Heart left ventricle (tissue), 16 donors: ENCODE measurements around the gene KIAA1217. TPM values are rescaled to one million over a fixed set of nuclear protein-coding genes. Genes with fewer than 3 reads are reported as not detected.

ENCODE experiments used
- ATAC-seq, 4 donors: fragments of 200-7000 bp; cut with Tn5 transposase; one replicate each; pipeline ENCODE4 v1.9.1; 2020 to 2022; ENCODE audit warnings: moderate library complexity in 4 of 4, mild to moderate bottlenecking in 3 of 4, moderate number of reproducible peaks in 1 of 4
- DNase-seq, 5 donors: peaks; one replicate each; pipeline ENCODE4 v3.0.0-alpha.2; 2020
- H3K27ac ChIP-seq, 12 donors: fragments of 200-600 bp; sonication (generic) in 4 of 12; one replicate each; pipeline versions ENCODE4 v1.5.0 to v1.8.0; 2016 to 2022; ENCODE audit warnings: mild to moderate bottlenecking in 2 of 12
- H3K27me3 ChIP-seq, 9 donors: fragments of 200-600 bp; sonication (generic) in 2 of 9; one replicate each; pipeline versions ENCODE4 v1.5.1 to v1.8.0; 2016 to 2022; ENCODE audit warnings: mild to moderate bottlenecking in 3 of 9
- H3K36me3 ChIP-seq, 9 donors: fragments of 200-600 bp; sonication (generic) in 2 of 9; one replicate each; pipeline versions ENCODE4 v1.5.0 to v1.8.0; 2018 to 2022; ENCODE audit warnings: mild to moderate bottlenecking in 2 of 9
- H3K4me1 ChIP-seq, 12 donors: fragments of 200-600 bp; sonication (generic) in 4 of 12; one replicate each; pipeline versions ENCODE4 v1.5.0 to v1.8.0; 2016 to 2022; ENCODE audit warnings: mild to moderate bottlenecking in 3 of 12
- H3K4me3 ChIP-seq, 12 donors: fragments of 200-600 bp; sonication (generic) in 4 of 12; one replicate each; pipeline versions ENCODE4 v1.5.0 to v1.8.0; 2017 to 2022; ENCODE audit warnings: mild to moderate bottlenecking in 9 of 12, moderate library complexity in 4 of 12
- H3K9me3 ChIP-seq, 12 donors: fragments of 200-600 bp; sonication (generic) in 4 of 12; one replicate each; pipeline versions ENCODE4 v1.5.0 to v1.8.0; 2016 to 2022; ENCODE audit warnings: mild to moderate bottlenecking in 1 of 12
- POLR2A ChIP-seq, 2 donors: fragments of 450-650 bp; IDR thresholded peaks; one replicate each; pipeline ENCODE4 v1.6.1; 2017; ENCODE audit warnings: antibody characterized with exemption in 2 of 2, mild to moderate bottlenecking in 2 of 2, moderate library complexity in 2 of 2
- WGBS, 4 donors: extraction: QIAGEN DNeasy Blood & Tissue Kit in 2 of 4; methylation state at CpG; one replicate each; pipeline versions ENCODE4 v1.1.5 to v1.1.7; 2013 to 2018; 5-methylcytosine and 5-hydroxymethylcytosine counted together
- intact Hi-C, 10 donors: fragments of 100-400 bp; cut with DNase I; formaldehyde crosslinking; loops; one replicate each; pipeline versions ENCODE4 v1.11.1 to v1.14.2; 2022
- polyA plus RNA-seq, 2 donors: library from polyadenylated mRNA; stranded (reverse); fragments of 200-250 nt; gene quantifications; one replicate each; pipeline ENCODE4 v1.2.3, GENCODE V29; 2013
- total RNA-seq, 9 donors: library from RNA; depleted of rRNA in 2 of 9; stranded (reverse); fragments of >200 nt in 2 of 9; fragmentation: NEBNext Ultra II Directional in 3 of 9; extraction: Animal tissue kit (Norgen Biotek cat#: 25700) in 3 of 9; gene quantifications; one replicate each; pipeline versions ENCODE4 v1.1.0 to v1.2.4, GENCODE V29; 2016 to 2023
- TF ChIP-seq, protein P1 (sequence below), 12 donors: fragments of 200-600 bp; sonication (generic) in 4 of 12; IDR thresholded peaks; one replicate each; pipeline versions ENCODE4 v1.5.0 to v1.8.0; 2018 to 2022; ENCODE audit warnings: antibody characterized with exemption in 12 of 12, mild to moderate bottlenecking in 5 of 12
- donor health status: ischemic (EF 13 %, LVEDD 7.1; RV severe dilation, severe dysfunction).
- donor health status: healthy with polysubstance abuse.
- donor health status: DM: no; HTN: yes; CAD: no.
- donor health status: DM: no; HTN: no; CAD: no.
- donor health status: ischemic (EF 25% LVEDD 6.9; RV normal size, moderate dysfunction).
- donor health status: ischemic (EF 25% LVEDD 5.7; RV mildly dilated, moderate dysfunction).
- donor health status: healthy.
- donor health status: DM: yes; HTN: yes; CAD: no.
- donor health status: ischemic (EF 35%, LVEDD 5.7; RV mildly dilated, moderate dysfunction).
- donor health status: nonischemic (EF 11% LVEDD 7.7; RV severe dilation, severe dysfunction).
- donor health status: DM: yes; HTN: yes; CAD: no.
- donor health status: PGD.
- donor health status: ischemic (EF 29% LVEDD 5.4; RV normal size, mild dysfunction).
- donor health status: nonischemic (EF 23%, LVEDD 6.1; RV moderate dilation, normal function).

Gene KIAA1217
- total and polyA plus RNA-seq, 11 donors: 12.7 to 66.7 (median 33.5) TPM

DNA sequence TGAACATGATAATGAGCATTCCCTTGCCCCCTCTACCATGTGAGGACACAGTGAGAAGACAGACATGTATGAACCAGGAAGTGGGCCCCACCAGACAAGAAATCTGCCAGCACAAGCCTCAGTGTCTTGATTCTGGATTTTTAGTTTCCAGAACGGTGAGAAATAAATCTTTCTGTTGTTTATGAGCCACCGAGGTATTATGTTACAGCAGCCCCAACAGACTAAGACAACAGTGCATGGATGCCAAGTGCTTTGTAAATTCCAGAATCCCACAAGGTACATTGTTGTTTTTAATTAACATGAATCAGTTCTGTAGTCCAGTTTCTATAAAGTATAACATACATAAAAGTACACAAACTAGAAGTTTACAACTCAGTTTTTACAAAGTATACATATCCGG, 352.5 kb downstream of the KIAA1217 start:
- no peak overlapping the region for H3K27ac ChIP-seq

DNA sequence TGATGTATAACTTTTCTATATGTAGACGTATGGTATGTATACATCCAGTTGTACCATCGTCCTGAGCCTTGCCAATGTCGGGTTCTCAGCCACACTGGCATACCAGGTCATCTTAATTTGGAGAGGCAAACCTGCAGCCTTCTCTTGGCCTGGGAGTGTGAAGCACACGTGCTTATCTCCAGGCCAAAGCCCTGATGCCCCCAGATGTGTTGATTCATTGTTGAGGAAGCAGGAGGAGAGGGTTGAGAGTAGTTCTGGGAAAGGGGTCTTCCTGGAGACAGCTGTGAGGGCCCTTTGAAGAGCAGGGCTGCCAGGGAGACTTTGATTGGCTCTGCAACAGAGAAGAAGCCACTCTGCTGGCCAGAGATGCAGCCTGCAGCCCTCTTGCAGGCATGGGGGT, 359.1 kb downstream of the KIAA1217 start:
- TF ChIP-seq, protein P1, sequence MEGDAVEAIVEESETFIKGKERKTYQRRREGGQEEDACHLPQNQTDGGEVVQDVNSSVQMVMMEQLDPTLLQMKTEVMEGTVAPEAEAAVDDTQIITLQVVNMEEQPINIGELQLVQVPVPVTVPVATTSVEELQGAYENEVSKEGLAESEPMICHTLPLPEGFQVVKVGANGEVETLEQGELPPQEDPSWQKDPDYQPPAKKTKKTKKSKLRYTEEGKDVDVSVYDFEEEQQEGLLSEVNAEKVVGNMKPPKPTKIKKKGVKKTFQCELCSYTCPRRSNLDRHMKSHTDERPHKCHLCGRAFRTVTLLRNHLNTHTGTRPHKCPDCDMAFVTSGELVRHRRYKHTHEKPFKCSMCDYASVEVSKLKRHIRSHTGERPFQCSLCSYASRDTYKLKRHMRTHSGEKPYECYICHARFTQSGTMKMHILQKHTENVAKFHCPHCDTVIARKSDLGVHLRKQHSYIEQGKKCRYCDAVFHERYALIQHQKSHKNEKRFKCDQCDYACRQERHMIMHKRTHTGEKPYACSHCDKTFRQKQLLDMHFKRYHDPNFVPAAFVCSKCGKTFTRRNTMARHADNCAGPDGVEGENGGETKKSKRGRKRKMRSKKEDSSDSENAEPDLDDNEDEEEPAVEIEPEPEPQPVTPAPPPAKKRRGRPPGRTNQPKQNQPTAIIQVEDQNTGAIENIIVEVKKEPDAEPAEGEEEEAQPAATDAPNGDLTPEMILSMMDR (IDR thresholded peaks at IDR 0.05): no peak
- TF ChIP-seq POLR2A (IDR thresholded peaks at IDR 0.05): no peak
- ATAC-seq (no peak), DNase-seq (no peak)
- no peak overlapping the region for H3K27ac ChIP-seq
- H3K9me3 ChIP-seq: no peaks in the 10 kb centered on the region
- WGBS, 4 donors: 72 to 88% (median 74%) methylated on average over 4 of the region's 4 CpGs
- intact Hi-C loops: no loop called here
- no peak overlapping the region for H3K4me3 ChIP-seq
- H3K27me3 ChIP-seq: no peaks in the 10 kb centered on the region
- no peaks in the 10 kb centered on the region for H3K36me3 ChIP-seq
- no peaks in the 10 kb centered on the region for H3K4me1 ChIP-seq

More for the DNA sequence above, 352.5 kb downstream of the KIAA1217 start:
- Histone ChIP-seq H3K9me3 (no peaks in the 10 kb centered on the region), H3K36me3 (no peaks in the 10 kb centered on the region), H3K4me3 (no peak overlapping the region), H3K27me3 (no peaks in the 10 kb centered on the region), H3K4me1 (peaks cover 0 to 11% (median 4%) of the 10 kb centered on the region in 12 donors)
- 86 to 88% (median 88%) methylated on average over 3 of the region's 3 CpGs for WGBS, 4 donors
- TF ChIP-seq, protein P1 (IDR thresholded peaks at IDR 0.05): no peak
- TF ChIP-seq POLR2A (IDR thresholded peaks at IDR 0.05): no peak
- ATAC-seq (no peak), DNase-seq (no peak)
- intact Hi-C loops: no loop called here

DNA sequence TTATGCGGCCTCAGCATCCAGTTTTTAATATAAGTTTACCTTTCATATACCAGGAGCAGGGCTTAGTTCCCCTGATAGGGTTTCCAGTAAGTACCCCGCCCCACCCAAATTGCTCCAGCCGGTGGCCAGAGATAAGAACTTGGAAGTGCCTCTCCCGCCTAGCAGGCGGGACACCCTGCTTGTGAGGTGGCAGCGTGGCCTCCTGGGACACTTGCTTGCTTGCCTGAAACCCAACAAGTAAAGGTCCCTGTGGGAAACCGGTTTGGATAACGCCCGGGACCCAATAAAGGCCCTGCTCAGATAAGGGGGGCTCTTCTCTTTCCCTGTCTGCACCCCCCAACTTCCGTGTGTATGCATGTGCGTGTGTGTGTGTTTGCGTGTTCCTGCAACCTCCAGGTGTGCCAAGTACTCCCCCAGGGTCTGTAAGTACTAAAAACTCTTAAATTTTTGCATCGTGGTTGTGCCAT, 360.4 kb downstream of the KIAA1217 start:
- intact Hi-C loops: no loop called here
- TF ChIP-seq, protein P1 (IDR thresholded peaks at IDR 0.05): no peak
- no peak for TF ChIP-seq POLR2A (IDR thresholded peaks at IDR 0.05)
- 82 to 89% (median 85%) methylated on average over 13 of the region's 13 CpGs for WGBS, 4 donors
- Histone ChIP-seq H3K4me3 (no peak overlapping the region), H3K4me1 (no peaks in the 10 kb centered on the region), H3K27ac (no peak overlapping the region), H3K27me3 (no peaks in the 10 kb centered on the region), H3K9me3 (no peaks in the 10 kb centered on the region), H3K36me3 (no peaks in the 10 kb centered on the region)
- no peak for DNase-seq
- no peak for ATAC-seq

DNA sequence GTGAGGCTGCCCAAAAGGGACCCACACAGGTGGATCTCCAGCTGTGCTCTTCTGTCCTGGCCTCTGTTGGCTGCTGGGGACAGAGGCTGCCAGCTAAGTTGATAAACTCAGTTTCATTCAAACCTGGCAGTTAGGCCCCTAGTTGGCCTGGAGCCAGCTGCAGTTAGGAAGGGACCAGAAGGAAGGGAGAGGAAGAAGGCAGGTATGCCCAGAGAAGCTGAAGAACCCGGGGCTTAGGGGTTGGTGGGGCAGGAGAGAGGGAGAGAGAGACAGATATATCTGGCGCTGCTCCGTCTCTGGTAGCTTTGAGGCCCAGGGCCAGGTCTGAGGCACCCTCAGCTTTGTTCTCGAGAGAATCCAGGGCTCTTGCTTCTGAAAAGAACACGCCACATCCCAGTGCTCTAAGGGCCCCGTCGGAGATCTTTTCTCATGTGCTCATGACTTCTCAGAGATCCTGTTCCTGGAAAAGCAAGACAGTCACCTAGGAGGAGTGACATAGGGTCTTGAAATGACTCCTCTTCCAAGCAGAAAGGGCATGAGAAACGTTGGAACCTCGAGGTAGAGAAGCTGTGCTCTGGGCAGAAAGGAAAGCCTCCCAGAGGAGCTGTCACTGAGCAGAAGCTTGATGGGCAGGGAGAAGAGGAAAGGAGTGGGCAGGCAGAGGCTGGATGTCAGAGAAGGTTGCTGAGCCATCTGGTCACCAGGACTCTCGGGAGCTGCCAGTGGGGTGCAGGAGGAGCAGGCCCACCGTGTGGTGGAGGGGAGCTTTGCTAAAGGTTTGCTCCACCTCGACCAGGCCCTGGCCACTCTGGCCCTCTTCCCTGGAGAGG, 361.1 kb downstream of the KIAA1217 start:
- no peak for TF ChIP-seq POLR2A (IDR thresholded peaks at IDR 0.05)
- TF ChIP-seq, protein P1 (IDR thresholded peaks at IDR 0.05): no peak
- Histone ChIP-seq H3K9me3 (no peaks in the 10 kb centered on the region), H3K4me1 (no peaks in the 10 kb centered on the region), H3K36me3 (no peaks in the 10 kb centered on the region), H3K27ac (no peak overlapping the region), H3K27me3 (no peaks in the 10 kb centered on the region), H3K4me3 (no peak overlapping the region)
- intact Hi-C loops: no loop called here
- ATAC-seq (no peak), DNase-seq (no peak)
- 85 to 89% (median 88%) methylated on average over 12 of the region's 12 CpGs for WGBS, 4 donors
